22Rv1 (cell line): Measurements from ENCODE around the gene CFAP210.

Experiments used
- ZFX ChIP-seq: fragments of 450-650 bp; IDR thresholded peaks from 2 replicates; pipeline ENCODE4 v1.6.1; 2017; ENCODE audit warnings: antibody characterized with exemption, borderline replicate concordance
- TF ChIP-seq, protein P1 (sequence below): fragments of 450-650 bp; IDR thresholded peaks from 2 replicates; pipeline ENCODE4 v1.5.1; 2017; ENCODE audit warnings: mild to moderate bottlenecking

DNA sequence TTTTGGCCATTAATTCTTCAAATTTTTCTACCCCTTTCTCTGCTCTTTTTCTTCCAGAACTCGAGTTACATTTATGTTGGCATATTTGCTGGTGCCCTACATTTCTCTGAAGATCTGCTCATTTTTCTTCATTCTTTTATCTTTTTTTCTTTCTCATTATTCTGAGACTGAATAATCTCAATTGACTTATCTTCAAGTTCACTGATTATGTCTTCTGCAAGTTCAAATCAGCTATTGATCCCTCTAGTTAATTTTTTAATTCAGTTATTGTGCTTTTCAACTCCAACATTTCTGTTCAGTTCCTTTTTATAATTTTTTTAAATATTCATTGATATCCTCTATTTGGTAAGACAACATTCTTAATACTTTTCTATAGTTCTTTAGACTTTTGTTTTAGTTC is 3.2 kb downstream of the CFAP210 start:
- TF ChIP-seq, protein P1, sequence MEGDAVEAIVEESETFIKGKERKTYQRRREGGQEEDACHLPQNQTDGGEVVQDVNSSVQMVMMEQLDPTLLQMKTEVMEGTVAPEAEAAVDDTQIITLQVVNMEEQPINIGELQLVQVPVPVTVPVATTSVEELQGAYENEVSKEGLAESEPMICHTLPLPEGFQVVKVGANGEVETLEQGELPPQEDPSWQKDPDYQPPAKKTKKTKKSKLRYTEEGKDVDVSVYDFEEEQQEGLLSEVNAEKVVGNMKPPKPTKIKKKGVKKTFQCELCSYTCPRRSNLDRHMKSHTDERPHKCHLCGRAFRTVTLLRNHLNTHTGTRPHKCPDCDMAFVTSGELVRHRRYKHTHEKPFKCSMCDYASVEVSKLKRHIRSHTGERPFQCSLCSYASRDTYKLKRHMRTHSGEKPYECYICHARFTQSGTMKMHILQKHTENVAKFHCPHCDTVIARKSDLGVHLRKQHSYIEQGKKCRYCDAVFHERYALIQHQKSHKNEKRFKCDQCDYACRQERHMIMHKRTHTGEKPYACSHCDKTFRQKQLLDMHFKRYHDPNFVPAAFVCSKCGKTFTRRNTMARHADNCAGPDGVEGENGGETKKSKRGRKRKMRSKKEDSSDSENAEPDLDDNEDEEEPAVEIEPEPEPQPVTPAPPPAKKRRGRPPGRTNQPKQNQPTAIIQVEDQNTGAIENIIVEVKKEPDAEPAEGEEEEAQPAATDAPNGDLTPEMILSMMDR, result no peak
- TF ChIP-seq ZFX, result no peak
